Activated T-cell treated with anti-CD3 and anti-CD28 coated beads for 4 hours (primary cell): ENCODE results near the gene SMAD7.

Experiments
- DNase-seq: peaks from one replicate; pipeline ENCODE4 v3.0.0-alpha.2; 2020

SMAD7 gene

DNA sequence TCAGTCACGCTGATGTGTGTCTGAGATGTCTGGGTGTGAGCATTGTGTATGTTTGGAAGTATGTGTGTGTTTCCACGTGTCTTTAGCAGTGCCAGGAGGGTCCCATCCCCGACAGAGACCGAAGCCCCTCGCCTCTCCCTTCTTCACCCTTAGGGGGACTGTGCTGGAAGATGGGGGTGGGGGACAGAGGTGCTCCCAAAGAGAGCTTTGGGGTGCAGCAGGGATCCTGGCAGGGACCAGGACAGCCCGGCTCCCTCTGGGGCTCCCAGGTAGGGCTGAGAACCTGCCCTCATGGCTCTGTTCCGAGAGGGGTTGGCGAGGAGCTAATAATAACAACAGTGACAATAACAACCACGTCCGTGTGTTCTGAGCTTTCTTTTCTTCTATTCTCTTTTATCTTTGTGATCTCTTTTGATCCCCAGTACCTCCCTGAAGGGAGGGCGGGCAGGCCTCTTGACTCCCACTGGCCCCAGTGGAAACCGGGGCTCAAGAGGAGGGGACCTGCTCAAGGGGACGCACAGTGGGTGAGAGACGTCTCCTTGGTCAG lies 57.6 kb downstream of the SMAD7 start:
- DNase-seq, result no peak

DNA sequence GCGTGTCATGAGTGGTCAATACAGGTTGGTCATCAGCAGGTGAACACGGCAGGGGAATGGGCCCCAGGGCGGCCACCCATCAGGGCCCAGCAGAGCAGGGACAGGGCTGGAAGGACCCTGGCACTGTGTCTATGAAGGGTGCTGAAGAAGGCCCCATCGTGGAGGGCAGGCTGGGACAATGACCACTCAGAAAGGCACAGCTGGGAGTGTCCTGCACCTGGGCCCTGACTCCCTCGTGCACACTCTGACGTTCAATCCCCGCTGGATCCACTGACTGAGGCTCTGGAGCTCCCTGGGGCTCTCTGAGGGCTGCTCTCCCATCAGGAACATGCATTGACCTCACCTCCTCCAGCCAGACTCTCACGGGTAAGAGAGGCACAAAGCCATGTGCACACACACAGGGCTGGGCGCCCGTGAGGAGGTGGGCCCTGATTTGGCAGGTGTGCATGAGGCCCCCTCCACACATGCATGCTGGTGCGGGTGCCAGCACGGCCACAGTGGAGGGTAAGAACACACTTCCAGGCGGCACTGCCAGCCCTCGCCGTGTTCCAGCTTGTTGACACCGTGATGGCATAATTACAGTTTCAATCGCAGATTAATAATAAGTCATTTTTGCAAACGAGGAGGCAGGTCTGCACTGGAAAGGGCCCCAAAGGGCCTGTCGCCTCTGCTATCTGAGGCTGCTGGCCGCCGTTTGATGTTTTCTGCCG lies 58.5 kb downstream of the SMAD7 start:
- DNase-seq, result no peak

DNA sequence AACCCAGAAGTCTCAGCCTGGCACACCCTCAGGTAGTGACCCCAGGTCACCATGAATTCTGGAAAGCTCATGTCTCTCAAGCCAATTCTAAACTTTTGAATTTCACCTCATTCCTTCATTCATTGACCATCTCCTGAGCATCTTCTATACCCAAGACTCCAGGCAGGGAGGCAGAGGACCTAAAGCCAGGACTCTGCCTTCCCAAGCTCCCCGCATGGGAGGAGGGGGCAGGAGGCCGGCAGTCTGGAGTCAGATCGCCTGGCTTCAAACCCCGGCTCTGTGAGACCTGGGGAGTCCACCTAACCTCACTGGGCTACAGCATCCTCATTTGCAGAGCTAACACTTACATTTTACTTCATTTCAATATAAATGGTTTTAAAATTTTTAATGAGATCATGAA lies 59.0 kb downstream of the SMAD7 start:
- no peak for DNase-seq

DNA sequence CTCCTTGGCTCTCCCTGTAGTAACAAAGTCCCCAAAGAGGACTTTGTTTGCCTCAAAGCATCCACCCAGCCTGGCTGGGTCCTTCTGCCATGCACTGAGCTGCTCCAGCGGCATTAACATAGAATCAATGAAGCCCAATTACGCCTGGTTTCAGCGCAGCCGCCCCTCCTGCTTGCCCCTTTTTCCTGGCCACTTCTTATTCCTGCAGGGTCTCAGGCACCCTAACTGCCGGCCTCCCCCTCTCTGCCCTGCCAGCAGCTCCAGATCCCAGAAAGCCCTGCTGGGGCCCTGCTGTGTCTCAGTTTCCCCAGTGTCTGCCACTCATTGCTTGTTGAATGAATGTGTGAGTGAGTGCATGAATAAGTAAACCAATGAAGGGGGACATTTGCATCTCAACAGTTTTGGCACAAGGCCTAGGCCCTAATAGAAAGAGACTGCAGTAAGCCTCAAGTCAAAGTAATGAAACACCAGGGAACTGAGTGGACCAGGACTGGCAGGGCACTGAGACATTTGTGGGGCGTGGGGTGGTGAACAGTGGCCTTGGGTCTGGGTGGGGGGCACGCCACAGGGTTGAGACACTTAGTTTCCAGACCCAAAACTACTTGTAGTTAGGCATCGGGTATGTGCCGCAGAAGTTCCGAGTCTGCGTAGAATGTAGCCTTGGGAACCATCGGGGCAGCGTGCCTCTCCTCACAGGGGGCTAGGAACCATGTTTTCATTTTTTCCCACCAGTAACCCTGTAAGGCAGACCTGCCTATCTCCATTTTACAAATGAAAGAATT lies 60.6 kb downstream of the SMAD7 start:
- no peak for DNase-seq

DNA sequence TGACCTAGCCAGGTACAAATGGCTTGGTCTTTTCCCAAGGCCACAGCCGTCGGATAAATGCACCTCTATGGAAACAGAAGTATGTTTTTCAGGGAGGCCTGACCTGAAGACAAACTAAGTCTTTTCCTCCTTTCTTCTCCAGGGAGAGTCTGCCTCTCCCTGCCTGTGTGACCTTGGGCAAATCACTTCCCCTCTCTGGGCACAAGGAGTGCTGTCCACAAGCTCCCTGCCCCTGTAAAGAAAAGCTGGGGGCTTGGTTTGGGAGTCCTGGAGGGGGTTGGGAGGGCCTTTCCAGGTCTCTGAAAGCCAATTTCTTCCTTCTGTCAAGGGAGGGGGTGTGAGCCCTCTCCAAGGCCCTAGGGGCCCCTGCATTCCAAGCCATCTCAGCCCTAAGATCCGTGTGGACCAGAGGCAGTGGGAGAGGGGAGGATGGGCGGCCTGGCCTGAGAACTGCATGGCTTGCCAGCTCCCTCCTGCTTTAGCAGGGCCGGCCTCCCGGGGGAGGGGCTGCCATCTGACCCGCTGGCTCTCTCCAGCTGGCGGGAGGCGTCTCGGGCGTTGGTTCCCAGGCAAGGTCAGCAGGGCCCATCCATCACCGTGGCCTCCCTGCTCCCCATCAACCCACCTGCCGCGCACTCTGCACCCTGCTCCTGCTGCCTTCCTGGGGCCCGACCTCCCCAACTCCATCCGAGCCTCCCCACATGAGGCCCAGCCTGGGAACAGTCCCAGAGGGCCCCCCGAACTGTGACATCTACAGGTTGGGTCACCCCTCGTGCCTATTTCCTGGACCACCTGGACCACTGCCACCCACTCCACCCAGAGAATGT lies 61.4 kb downstream of the SMAD7 start:
- no peak for DNase-seq

DNA sequence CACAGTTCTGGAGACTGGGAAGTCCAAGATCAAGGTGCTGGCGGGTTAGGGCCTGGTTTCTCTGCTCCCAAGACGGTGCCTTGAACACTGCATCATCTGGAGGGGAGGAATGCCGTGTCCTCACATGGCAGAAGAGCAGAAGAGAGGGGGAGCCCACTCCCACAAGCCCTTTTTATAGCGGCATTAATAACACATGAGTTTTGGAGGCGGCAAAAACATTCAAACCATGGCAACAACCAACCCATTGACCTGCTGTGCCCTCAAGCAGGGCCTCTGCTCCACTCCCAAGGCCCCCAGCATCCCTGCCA lies 62.0 kb downstream of the SMAD7 start:
- DNase-seq, result no peak

DNA sequence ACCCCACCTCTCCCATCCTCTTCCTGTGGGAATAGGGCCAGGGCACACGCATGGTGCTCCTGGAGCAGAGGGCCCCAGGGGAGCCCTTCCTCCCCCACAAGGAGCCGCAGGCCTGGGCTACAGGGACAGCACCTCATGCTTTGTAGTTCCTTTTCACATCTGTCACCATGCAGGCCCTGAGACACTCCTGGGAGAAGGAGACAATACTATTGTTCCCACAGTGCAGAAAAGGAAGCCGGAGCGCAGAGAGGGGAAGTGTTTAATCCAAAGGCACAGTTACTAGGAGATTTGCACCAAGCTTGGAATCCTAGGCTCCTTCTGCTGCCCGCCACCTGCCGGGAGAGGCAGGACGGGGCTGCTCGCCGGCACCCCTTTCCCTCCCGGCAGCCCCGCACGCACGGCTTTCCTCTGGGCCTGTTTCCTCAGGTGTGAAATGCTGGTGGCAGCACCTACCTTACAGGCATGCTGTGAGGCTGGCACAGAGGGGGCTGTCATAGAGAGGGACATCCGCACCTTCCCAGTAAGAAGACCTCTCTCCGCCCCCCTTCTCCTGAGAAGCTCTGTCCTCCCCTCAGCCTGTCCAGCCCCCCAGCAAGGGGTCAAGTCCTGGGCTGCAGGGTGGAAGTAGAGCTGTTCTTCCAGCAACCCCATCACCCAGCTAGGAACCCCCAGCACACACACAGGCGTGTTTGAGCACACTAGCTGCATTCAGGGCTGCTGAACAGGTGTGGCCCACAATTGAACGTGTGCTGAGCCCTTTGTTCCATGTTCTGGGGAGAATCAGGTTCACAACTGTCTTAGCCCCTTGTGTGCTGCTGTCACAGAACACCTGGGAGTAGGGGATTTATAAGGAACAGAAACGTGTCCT lies 62.6 kb downstream of the SMAD7 start:
- no peak for DNase-seq

DNA sequence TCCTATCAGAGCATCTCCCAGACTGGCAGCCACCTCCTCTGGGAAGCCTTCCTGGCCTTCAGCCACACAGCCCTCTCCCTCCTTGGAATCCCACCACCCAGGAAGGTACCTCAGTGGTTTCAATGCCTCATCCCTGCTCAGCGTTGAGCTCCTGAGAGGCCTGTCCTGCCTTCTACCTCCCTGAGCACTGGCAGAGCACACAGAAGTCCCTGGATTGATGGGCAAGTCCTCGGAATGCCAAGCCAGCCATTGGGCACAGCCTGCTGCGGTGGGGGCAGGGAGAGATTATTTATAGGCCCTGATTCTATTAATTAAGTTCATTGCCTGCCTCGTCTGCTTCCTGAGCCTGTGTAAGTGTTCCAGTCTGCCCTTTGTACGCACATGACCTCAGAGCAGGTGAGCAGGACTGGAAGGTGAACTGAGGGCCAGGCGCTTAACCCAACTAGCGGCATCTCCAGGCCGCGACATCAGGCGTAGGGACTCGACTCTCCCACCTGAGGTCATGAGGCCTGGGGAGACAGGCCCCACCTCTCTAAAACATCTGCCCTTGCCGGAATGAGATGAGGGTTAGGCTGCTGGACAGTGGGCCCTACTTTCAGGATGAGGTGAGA lies 63.4 kb downstream of the SMAD7 start:
- no peak for DNase-seq

DNA sequence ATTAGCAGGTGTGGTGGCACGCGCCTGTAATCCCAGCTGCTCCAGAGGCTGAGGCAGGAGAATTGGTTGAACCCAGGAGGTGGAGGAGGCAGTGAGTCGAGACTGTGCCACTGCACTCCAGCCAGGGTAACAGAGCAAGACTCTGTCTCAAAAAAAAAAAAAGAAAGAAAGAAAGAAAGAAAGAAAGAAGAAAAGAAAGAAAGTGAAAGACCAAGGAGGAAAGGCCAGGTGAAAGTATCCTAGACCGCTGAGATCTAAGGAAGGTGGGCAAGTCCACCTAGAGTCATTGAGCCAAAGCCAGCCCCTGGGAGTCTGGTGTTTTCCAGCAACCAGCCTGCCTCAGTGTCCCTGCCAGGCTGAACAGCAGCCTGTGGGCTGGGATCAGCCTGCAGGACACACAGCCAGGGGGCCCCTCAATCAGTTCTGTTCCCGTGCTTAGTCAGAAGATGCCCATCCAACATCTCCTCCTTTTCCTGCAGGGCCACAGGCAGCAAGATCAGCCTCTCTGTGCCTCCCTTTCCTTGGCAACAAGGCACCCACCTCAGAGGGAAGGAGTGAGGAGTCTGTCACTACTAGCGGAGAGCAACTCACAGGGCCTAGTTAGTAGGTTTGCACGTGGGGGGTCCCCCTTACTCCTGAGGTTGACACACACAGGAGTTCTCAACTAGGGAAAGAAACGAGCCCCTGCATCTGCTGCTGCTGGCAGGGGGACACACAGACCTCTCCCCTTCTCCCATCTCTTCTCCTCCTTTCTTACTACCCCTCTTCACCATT lies 64.1 kb downstream of the SMAD7 start:
- DNase-seq, result no peak

DNA sequence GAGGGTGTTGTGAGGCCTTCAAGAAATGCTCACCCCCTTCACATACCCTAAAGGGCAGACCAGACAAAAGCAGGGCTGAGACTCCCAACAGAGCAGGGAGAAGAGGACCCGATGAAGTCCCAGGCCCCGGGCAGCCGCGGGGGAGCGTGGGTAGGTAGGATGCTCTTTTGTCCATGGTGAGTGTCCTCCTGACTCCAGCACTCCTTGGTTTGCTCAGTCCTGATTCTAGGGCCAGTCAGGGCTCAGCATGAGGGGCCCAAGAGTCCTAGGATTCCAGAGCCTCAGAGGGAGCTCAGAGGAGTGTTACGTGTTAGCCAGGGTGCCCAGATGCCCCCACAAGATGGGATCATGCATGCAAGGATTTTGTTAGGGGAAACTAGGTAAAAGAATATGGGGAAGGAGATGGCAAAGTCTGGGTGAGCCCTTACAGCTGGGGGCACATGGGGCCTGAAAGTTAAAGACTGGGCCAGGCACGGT lies 64.8 kb downstream of the SMAD7 start:
- DNase-seq, result no peak

DNA sequence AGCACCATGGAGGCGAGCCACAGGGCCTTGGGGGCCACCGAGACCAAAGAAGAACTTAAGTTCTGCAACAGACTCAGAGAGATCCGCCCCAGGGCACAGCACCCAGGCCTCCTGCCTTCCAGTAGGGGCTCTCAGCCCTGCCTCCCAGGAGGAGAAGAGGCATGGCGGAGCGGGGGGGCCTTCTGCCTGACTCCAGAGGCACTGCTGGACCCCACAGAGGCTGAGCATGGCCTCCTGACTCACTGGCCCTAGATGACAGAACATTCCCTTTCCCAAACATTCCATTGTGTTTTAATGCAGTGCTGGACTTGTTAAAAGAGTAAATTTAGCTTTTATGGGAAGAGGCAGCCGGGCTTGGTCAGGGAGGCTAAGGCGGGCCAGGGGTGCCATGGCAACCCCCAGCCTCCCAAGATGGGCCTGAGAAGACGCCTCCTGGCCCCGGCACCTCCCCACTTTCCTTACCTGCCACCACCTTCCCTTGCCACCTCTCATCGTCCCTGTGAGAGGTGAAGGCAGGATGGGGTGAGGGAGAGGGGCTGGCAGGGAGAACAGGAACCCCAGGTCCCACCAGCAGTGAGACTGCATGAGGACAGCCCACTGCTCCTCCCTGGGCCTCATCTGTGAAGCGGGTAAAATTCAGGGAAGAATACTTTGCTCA lies 65.4 kb downstream of the SMAD7 start:
- no peak for DNase-seq

DNA sequence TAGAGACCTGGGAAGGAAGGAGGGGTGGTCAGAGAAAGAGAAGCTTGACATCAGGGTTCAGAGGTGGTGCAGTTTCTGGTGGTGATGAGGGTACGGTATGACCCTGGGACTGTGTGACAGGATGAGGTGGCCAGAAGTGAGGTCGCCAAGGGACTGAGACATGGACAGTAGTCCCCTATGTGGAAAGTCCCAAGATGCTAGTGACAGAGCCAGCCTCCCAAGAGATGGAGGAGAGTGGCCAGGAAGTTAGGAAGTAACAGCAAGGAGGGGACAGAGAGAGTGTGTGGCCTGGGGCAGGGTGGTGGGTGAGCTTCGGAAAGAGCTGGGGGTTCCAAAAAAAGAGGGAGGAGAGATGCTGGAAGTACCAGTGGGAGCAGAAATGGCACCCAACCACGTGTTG lies 66.0 kb downstream of the SMAD7 start:
- DNase-seq, result no peak

DNA sequence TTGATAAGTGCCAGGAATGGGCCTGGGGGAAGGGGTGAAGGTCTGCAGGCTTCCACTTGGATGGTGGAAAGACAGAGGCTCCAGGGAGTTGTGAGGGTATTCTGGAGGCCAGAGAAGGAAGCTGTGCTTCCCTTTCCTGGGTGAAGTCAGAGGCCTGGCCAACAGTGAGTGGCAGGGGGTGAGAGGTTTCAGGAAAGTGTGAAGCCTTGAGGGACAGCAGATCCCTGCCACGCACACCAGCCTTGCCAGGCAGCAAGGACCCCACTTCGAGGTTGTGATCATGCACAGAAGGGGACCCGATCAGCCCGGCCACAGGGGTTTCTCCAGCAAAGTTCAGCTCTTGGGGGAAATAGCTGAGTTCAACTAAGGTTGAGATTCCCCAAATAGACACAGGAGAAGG lies 66.5 kb downstream of the SMAD7 start:
- no peak for DNase-seq

DNA sequence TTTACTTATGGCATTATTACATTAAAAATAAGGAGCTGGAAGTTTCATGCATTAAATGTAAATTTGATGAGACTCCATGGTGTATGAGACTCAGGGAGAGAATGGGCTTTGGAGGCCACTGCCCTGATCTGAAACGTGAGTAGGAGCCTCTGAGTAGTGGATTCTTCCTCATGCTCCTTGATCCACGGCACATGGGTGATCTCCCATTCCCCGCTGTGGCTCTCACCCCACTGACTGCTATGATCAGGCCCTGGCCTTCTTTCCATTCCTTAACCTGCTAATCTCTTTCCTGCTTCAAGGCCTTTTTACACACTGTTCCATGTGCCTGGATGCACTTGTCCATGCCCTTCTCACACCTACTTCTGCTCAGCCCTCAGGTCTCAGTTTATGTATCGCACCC lies 68.4 kb downstream of the SMAD7 start:
- DNase-seq, result no peak

DNA sequence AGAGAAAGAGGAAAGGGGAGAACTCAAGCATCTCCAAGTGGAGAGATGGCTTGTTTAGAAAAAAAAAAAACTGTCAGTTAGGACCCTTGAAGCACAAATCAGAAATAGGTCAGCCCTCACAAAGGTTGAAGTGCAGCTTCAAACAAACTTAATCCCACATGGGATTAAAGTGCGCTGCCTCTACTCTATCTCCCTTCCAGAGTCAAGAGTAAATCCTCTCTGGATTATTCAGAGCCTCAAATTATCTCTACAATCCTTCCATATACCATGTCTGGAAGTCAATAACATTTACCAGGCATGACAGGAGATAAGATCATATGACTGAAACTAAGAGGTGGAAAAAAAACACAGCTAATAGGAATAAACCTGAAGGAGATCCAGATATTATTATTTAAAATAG lies 69.8 kb downstream of the SMAD7 start:
- DNase-seq, result no peak

DNA sequence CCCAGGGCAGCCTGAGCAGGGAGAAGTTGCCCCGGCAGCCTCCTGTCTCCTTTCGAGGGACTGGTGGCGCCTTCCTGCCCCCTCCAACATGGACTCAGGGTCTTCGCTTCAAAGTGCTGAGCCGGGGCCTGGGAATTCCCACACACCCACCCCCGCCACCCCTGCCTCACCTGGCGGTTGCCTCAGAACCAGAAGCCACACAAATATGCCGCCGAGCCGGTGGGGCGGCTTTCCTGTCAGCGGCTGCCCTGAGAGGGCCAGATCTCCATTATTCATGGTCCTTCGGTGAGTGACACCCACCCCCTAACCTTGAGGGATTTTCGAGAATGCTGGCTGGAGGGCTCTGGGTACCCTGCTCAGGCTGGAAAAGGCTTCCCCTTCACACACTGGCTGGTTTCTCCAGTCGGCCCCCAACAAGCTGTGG lies 71.7 kb downstream of the SMAD7 start:
- no peak for DNase-seq

DNA sequence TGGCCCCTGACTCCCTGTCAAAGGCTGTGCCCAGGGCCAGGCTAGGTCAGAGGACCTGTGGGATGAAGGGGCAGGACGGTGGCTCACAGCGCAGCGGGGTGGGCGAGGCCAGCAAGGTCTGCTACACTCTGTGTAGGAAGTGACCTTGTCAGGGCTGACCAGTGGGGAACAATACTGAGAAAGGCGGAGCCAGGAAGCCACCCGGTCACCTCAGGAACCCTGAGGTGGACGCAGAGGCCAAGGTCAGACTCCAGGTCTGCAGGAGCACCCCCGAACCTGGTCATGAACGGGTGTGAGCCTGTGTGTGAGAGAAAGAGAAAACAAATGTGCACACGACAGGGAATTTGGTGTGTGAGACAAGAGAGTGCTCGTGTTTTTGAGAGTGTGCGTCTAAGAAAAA lies 72.3 kb downstream of the SMAD7 start:
- DNase-seq, result no peak

DNA sequence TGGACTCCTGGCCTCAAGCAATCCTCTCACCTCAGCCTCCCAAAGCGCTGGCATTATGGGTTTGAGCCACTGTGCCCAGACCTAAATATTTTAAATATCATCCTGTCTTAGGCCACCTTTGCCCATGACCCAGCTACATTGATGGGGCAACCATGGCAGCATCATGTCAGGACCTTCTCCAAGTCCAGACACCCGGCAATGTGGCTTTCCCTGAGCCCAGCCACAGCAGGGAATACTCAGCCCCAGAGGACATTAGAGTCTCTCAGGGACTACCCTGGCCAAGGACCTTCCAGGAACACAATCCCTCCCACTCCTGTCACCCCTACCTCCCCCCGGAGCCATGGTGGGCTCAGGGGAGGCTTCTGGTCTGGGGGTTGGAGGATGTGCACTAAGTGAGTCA lies 72.8 kb downstream of the SMAD7 start:
- DNase-seq, result no peak

DNA sequence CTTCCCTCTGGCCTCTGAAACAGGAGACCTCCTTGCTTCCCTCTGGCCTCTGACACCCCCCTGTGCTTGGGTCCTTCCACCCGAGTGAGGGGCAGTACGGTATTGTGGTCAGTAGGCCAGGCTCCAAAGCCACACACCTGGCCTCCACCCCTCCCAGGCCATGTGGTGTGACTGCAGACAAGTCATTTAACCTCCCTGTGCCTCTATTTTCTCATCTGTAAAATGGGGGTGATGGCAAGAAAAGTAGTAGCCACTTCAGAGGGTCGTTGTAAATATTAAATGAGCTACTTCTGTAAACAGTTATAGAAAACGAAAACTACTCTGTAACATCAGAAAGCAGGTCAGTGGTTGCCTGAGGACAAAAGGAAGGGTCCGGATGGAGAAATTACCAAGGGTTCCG lies 74.2 kb downstream of the SMAD7 start:
- no peak for DNase-seq

DNA sequence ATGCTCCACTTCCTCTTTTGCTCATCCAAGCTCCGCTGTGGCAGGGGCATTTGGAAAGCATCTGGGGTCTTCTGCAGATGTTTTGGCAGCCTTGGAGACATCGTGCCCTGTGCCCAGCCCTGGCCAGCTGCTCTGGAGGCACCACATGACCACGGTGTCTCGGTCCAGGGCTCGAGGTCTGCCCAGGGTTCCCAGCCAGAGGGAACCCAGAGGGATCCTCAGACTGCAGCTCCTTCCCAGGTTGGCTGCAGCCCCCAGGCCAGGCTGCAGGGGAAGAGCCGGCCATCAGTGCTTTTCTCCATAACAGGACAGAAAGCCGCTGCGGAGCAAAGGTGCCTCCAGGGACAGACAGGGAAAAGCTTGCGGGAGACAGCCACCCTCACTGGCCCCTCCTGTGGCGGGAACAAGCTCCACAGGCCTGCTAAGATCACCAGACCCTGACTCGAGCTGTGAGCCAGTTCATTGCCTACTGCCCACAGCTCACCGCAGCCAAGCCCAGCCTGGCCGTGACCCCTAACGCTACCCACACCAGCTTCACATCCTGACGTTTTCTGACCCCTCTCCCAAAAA lies 74.7 kb downstream of the SMAD7 start:
- no peak for DNase-seq
